Kidney (tissue), 14 donors: ENCODE data around the gene ZNF511. TPM values are rescaled to one million over a fixed set of nuclear protein-coding genes. Genes with fewer than 3 reads are reported as not detected.

Experiments used
- DNase-seq, 5 donors: peaks; one replicate each; pipeline ENCODE4 v3.0.0-alpha.2; 2013 to 2020
- FAIRE-seq: peaks from 2 replicates; lab custom pipeline; 2012; peaks lifted over from hg19 to GRCh38; lab: Jason Lieb, UNC
- H3K27ac ChIP-seq, 2 donors: one replicate each; pipeline ENCODE4 v1.7.0; 2013; ENCODE audit warnings: low read depth in 2 of 2, low read length in 2 of 2, inconsistent platforms in 1 of 2
- H3K27me3 ChIP-seq: one replicate; pipeline ENCODE4 v1.7.1; 2013; ENCODE audit warnings: low read length, inconsistent platforms; ENCODE audit not compliant: control insufficient read depth, insufficient read depth
- H3K36me3 ChIP-seq, 3 donors: one replicate each; pipeline versions ENCODE4 v1.7.0 to v1.7.1; 2013; ENCODE audit warnings: low read length in 3 of 3, control low read depth in 1 of 3, inconsistent platforms in 1 of 3; ENCODE audit not compliant: insufficient read depth in 3 of 3, control insufficient read depth in 2 of 3
- H3K4me1 ChIP-seq, 3 donors: one replicate each; pipeline versions ENCODE4 v1.7.0 to v1.7.1; 2013; ENCODE audit warnings: low read length in 3 of 3, inconsistent platforms in 1 of 3, low read depth in 1 of 3; ENCODE audit not compliant: control insufficient read depth in 2 of 3, insufficient read depth in 2 of 3
- H3K4me3 ChIP-seq, 3 donors: one replicate each; pipeline versions ENCODE4 v1.7.0 to v1.8.1; 2013; ENCODE audit warnings: low read length in 3 of 3, control low read depth in 1 of 3, inconsistent platforms in 1 of 3
- H3K9ac ChIP-seq, 3 donors: one replicate each; pipeline versions ENCODE4 v1.7.0 to v1.7.1; 2013; ENCODE audit warnings: low read length in 3 of 3, control low read depth in 1 of 3, inconsistent platforms in 1 of 3
- H3K9me3 ChIP-seq, 3 donors: one replicate each; pipeline versions ENCODE4 v1.7.0 to v1.7.1; 2013; ENCODE audit warnings: low read length in 3 of 3, control low read depth in 1 of 3, inconsistent platforms in 1 of 3; ENCODE audit not compliant: control insufficient read depth in 2 of 3, insufficient read depth in 1 of 3
- intact Hi-C: fragments of 100-400 bp; cut with DNase I; formaldehyde crosslinking; loops from one replicate; pipeline ENCODE4 v1.11.1; 2022
- polyA plus RNA-seq: library from polyadenylated mRNA; stranded (reverse); fragments of 350-450 nt; fragmentation: Illumina TruSeq; extraction: RNeasy Lipid Tissue Mini Kit (QIAGEN cat#74804); gene quantifications from one replicate; pipeline ENCODE4 v1.2.3, GENCODE V29; 2014; ENCODE audit warnings: low read depth, low replicate concordance; ENCODE audit not compliant: insufficient read depth
- total RNA-seq: library from RNA; stranded (reverse); fragmentation: NEBNext Ultra II Directional; extraction: Animal tissue kit (Norgen Biotek cat#: 25700); gene quantifications from one replicate; pipeline ENCODE4 v1.2.1, GENCODE V29; 2021
- TF ChIP-seq, protein P1 (sequence below): IDR thresholded peaks from 3 replicates; pipeline ENCODE4 v1.5.1; 2012; ENCODE audit warnings: mild to moderate bottlenecking, moderate library complexity, borderline replicate concordance; ENCODE audit not compliant: insufficient read depth; ENCODE audit errors: extremely low read depth
- donor health status: control.
- donor health status: control.
- donor health status: control.
- donor health status: control.
- donor health status: control.
- donor health status: DM: yes; HTN: yes; CAD: no.
- donor health status: Normal renal cell carcinoma (clear cell type).

The ZNF511 gene
- total and polyA plus RNA-seq, 2 donors from 2014 or later, result 35.6 to 50.7 TPM

- Histone ChIP-seq H3K4me1 (no peaks in the 10 kb centered on the region), H3K4me3 (no peak overlapping the region), H3K27ac (no peak overlapping the region), H3K9me3 (no peaks in the 10 kb centered on the region), H3K9ac (no peak overlapping the region), H3K36me3 (peaks cover 0 to 49% (median 31%) of the 10 kb centered on the region in 3 donors), H3K27me3 (no peaks in the 10 kb centered on the region)
- FAIRE-seq (no peak), DNase-seq (no peak)
- TF ChIP-seq, protein P1, sequence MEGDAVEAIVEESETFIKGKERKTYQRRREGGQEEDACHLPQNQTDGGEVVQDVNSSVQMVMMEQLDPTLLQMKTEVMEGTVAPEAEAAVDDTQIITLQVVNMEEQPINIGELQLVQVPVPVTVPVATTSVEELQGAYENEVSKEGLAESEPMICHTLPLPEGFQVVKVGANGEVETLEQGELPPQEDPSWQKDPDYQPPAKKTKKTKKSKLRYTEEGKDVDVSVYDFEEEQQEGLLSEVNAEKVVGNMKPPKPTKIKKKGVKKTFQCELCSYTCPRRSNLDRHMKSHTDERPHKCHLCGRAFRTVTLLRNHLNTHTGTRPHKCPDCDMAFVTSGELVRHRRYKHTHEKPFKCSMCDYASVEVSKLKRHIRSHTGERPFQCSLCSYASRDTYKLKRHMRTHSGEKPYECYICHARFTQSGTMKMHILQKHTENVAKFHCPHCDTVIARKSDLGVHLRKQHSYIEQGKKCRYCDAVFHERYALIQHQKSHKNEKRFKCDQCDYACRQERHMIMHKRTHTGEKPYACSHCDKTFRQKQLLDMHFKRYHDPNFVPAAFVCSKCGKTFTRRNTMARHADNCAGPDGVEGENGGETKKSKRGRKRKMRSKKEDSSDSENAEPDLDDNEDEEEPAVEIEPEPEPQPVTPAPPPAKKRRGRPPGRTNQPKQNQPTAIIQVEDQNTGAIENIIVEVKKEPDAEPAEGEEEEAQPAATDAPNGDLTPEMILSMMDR, result no peak
- intact Hi-C loops, result no loop called here
Observed at GRCh38 chr10:133287832-133288500, 20.7 kb upstream of the ZNF511 start.

- no peaks in the 10 kb centered on the region for H3K4me1 ChIP-seq
- peaks cover 0 to 58% (median 26%) of the 10 kb centered on the region in 3 donors for H3K36me3 ChIP-seq
- intact Hi-C loops, result no loop called here
- no peak overlapping the region for H3K4me3 ChIP-seq
- H3K9ac ChIP-seq, result no peak overlapping the region
- no peak for FAIRE-seq
- H3K9me3 ChIP-seq, result no peaks in the 10 kb centered on the region
- TF ChIP-seq, protein P1, result no peak
- no peak overlapping the region for H3K27ac ChIP-seq
- DNase-seq, result no peak
- H3K27me3 ChIP-seq, result no peaks in the 10 kb centered on the region
Observed at GRCh38 chr10:133289761-133290160, 19.0 kb upstream of the ZNF511 start.

DNA sequence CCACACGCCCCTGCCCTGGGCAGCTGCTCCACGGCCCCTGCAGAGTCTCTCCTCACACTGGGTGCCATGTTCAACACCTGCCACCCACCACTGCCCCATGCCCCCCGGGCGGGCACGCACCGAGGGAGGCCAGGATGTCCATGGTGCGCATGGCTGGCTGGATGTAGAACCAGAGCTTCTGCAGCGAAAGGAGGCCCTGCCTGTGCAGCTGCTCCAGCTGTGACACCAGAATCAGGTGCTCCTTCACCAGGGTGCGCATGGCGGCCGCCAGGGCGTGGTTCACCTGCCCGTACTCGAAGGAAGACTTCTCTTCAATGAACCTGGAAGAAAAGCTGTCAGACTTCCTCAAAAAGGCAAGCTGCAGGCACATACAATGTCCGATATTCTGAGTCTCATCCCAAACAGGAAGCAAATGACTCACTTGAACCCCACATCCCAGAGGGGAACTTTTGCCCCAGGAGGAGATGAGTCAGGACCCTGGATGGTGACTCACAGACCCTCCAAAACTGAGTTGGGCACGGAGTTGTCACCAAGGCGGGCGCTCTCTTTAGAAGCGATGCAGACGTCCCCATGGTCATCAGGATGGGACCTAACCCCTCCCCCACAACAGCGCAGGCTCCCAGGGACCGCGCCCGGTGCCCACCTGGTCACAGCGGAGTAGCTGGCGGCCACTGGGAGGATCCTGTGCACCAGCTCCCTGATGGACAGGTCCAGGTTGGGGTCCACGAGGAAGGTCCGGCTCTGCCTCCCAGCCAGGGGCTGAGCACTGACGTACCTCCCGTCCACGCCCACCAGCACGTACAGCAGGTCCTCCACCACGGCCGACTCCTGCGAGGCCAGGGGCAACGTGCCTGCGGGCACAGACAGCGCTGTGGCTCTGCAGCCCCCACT, 15.6 kb upstream of the ZNF511 start:
- FAIRE-seq, result no peak
- Histone ChIP-seq H3K36me3 (peaks cover 2 to 71% (median 37%) of the 10 kb centered on the region in 3 donors), H3K9ac (no peak overlapping the region), H3K9me3 (no peaks in the 10 kb centered on the region), H3K27ac (no peak overlapping the region), H3K4me3 (no peak overlapping the region), H3K27me3 (no peaks in the 10 kb centered on the region), H3K4me1 (no peaks in the 10 kb centered on the region)
- TF ChIP-seq, protein P1, result no peak
- intact Hi-C loops, result no loop called here
- DNase-seq, result no peak
